Neural crest cell (in vitro differentiated cells): ENCODE results near the gene ALPG. TPM values are rescaled to one million over a fixed set of nuclear protein-coding genes. Genes with fewer than 3 reads are reported as not detected.

ENCODE experiments used
- DNase-seq: peaks from one replicate; pipeline ENCODE4 v3.0.0; 2021; ENCODE audit warnings: low read depth, mixed read lengths, low spot score
- H3K27ac Mint-ChIP-seq: one replicate; pipeline ENCODE4 v1.8.0; 2021; ENCODE audit warnings: mild to moderate bottlenecking, mixed read lengths; ENCODE audit not compliant: unreplicated experiment
- H3K27me3 Mint-ChIP-seq: 2 replicates; pipeline ENCODE4 v1.8.0; 2021; ENCODE audit warnings: low read depth, mild to moderate bottlenecking, mixed read lengths
- H3K36me3 Mint-ChIP-seq: 2 replicates; pipeline ENCODE4 v1.8.0; 2021; ENCODE audit warnings: low read depth, mild to moderate bottlenecking, mixed read lengths
- H3K4me1 Mint-ChIP-seq: 2 replicates; pipeline ENCODE4 v1.8.0; 2021; ENCODE audit warnings: mixed read lengths
- H3K4me3 Mint-ChIP-seq: one replicate; pipeline ENCODE4 v1.8.0; 2021; ENCODE audit warnings: mild to moderate bottlenecking, mixed read lengths
- H3K9me3 Mint-ChIP-seq: 2 replicates; pipeline ENCODE4 v1.8.0; 2021; ENCODE audit warnings: mixed read lengths
- CTCF ChIP-seq: fragments of 200-600 bp; sonication (generic); conservative IDR thresholded peaks from 2 replicates; pipeline ENCODE4 v1.5.0; 2021; ENCODE audit warnings: antibody characterized with exemption, mild to moderate bottlenecking
- total RNA-seq: library from RNA; stranded (reverse); gene quantifications from 2 replicates; pipeline ENCODE4 v1.2.1, GENCODE V29; 2021

Gene ALPG
- total RNA-seq, 1 donor from 2014 or later: not detected

- Mint-ChIP-seq H3K36me3 (no peaks in the 10 kb centered on the region), H3K27me3 (peaks cover 2% of the 10 kb centered on the region), H3K9me3 (no peaks in the 10 kb centered on the region), H3K4me3 (no peak overlapping the region), H3K4me1 (peaks cover 8% of the 10 kb centered on the region), H3K27ac (no peak overlapping the region)
- TF ChIP-seq CTCF: no peak
- DNase-seq: no peak
These were observed 51.5 kb downstream of the ALPG start for GRCh38 chr2:232458051-232458660.

- H3K9me3 Mint-ChIP-seq: no peaks in the 10 kb centered on the region
- no peak for TF ChIP-seq CTCF
- H3K4me1 Mint-ChIP-seq: peaks cover 8% of the 10 kb centered on the region
- DNase-seq: no peak
- peaks cover 2% of the 10 kb centered on the region for H3K27me3 Mint-ChIP-seq
- H3K36me3 Mint-ChIP-seq: no peaks in the 10 kb centered on the region
- no peak overlapping the region for H3K4me3 Mint-ChIP-seq
- peak overlapping the region; percentile 19 for H3K27ac Mint-ChIP-seq
These were observed 52.2 kb downstream of the ALPG start for GRCh38 chr2:232458661-232459418.

- Mint-ChIP-seq H3K9me3 (no peaks in the 10 kb centered on the region), H3K36me3 (no peaks in the 10 kb centered on the region), H3K4me3 (no peak overlapping the region), H3K27me3 (peaks cover 2% of the 10 kb centered on the region), H3K4me1 (peaks cover 8% of the 10 kb centered on the region), H3K27ac (peak overlapping the region; percentile 19)
- no peak for TF ChIP-seq CTCF
- no peak for DNase-seq
These were observed 52.9 kb downstream of the ALPG start for GRCh38 chr2:232459419-232460035.

- Mint-ChIP-seq H3K27ac (no peak overlapping the region), H3K36me3 (no peaks in the 10 kb centered on the region), H3K4me3 (no peak overlapping the region), H3K4me1 (peaks cover 8% of the 10 kb centered on the region), H3K27me3 (peaks cover 2% of the 10 kb centered on the region), H3K9me3 (no peaks in the 10 kb centered on the region)
- no peak for DNase-seq
- TF ChIP-seq CTCF: no peak
These were observed 53.5 kb downstream of the ALPG start for GRCh38 chr2:232460171-232460570.

Other genes starting within 250 kb of the ALPG start
- gene ALPP, start 28.1 kb upstream of the ALPG start, total RNA-seq: not detected in 2 replicates
- gene ALPI, start 49.3 kb downstream of the ALPG start, total RNA-seq: not detected in 2 replicates
- 42.9 and 43.9 TPM in 2 replicates for gene ECEL1, start 81.0 kb downstream of the ALPG start, total RNA-seq
- 52.4 and 54.2 TPM in 2 replicates for gene PRSS56, start 113.5 kb downstream of the ALPG start, total RNA-seq
- 4.1 and 5.8 TPM in 2 replicates for gene CHRND, start 119.3 kb downstream of the ALPG start, total RNA-seq
- gene CHRNG, start 132.8 kb downstream of the ALPG start, total RNA-seq: not detected in 2 replicates
- 11.8 and 12.8 TPM in 2 replicates for gene TIGD1, start 143.7 kb downstream of the ALPG start, total RNA-seq
- gene EIF4E2, start 143.8 kb downstream of the ALPG start, total RNA-seq: 85.7 and 89.0 TPM in 2 replicates
- gene EFHD1, start 226.8 kb downstream of the ALPG start, total RNA-seq: 4.1 and 4.7 TPM in 2 replicates